Measurements from ENCODE around the gene MBNL2.

GRCh38 chr13:97371486-97372109, 149.5 kb downstream of the MBNL2 start:
- TF ChIP-seq CTCF (IDR thresholded peaks at IDR 0.05) (no peak), POLR2A (IDR thresholded peaks at IDR 0.05) (no peak)
